D721Med (cell line): ENCODE results near the gene HBQ1.
"Not testable (repeated sequence)": the region's sequence is repeated elsewhere in the genome, so short reads cannot be mapped to it uniquely, and the experiment has no call there.

Experiments used
- DNase-seq: peaks from one replicate; pipeline ENCODE4 v3.0.0; 2011; ENCODE audit warnings: low spot score; ENCODE audit not compliant: insufficient read length
- FAIRE-seq: peaks from 2 replicates; lab custom pipeline; 2011; peaks lifted over from hg19 to GRCh38; lab: Jason Lieb, UNC
- TF ChIP-seq, protein P1 (sequence below): IDR thresholded peaks from 2 replicates; pipeline ENCODE4 v1.5.1; 2012; ENCODE audit warnings: mild to moderate bottlenecking, control low read depth; ENCODE audit not compliant: insufficient read depth; ENCODE audit errors: missing control alignments

HBQ1 gene

GRCh38 chr16:152141-153128 lies 27.8 kb upstream of the HBQ1 start, which contains the start of gene HBZ:
Gene HBZ (plus strand): TSS chr16:152644. CDS start chr16:152910, 266 bp downstream.
- FAIRE-seq (no peak), DNase-seq (no peak)
- TF ChIP-seq, protein P1, sequence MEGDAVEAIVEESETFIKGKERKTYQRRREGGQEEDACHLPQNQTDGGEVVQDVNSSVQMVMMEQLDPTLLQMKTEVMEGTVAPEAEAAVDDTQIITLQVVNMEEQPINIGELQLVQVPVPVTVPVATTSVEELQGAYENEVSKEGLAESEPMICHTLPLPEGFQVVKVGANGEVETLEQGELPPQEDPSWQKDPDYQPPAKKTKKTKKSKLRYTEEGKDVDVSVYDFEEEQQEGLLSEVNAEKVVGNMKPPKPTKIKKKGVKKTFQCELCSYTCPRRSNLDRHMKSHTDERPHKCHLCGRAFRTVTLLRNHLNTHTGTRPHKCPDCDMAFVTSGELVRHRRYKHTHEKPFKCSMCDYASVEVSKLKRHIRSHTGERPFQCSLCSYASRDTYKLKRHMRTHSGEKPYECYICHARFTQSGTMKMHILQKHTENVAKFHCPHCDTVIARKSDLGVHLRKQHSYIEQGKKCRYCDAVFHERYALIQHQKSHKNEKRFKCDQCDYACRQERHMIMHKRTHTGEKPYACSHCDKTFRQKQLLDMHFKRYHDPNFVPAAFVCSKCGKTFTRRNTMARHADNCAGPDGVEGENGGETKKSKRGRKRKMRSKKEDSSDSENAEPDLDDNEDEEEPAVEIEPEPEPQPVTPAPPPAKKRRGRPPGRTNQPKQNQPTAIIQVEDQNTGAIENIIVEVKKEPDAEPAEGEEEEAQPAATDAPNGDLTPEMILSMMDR = no peak

- not testable (repeated sequence) for FAIRE-seq, DNase-seq
Measured at GRCh38 chr16:153129-153521, 27.1 kb upstream of the HBQ1 start.

DNA sequence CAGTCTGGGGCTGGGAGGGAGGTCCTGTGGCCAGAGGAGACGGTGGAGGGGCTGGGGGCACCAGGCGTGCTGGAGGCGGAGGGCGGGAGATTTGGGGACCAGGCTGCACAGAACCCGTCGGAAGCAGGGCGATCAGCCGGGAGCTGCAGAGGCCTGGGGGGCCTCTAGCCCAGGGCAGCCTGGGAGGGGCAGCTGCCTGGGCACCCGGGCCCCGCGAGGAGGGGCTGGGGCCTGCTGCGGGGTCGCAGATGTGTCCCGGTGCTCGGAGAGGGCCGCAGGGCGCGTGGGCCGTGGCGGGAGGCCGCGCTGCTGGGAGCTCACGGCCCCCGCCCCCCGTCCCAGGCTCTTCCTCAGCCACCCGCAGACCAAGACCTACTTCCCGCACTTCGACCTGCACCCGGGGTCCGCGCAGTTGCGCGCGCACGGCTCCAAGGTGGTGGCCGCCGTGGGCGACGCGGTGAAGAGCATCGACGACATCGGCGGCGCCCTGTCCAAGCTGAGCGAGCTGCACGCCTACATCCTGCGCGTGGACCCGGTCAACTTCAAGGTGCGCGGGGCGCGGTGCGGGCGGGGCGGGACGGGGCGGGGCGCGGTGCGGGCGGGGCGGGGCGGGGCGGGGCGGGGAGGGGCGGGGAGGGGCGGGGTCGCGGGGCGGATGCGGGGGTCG lies 26.6 kb upstream of the HBQ1 start:
- DNase-seq = not testable (repeated sequence)

GRCh38 chr16:154217-155030 lies 25.8 kb upstream of the HBQ1 start:
- FAIRE-seq (no peak), DNase-seq (peak; percentile 75)
- TF ChIP-seq, protein P1 = no peak

More for the DNA sequence above, 26.6 kb upstream of the HBQ1 start:
- not testable (repeated sequence) for FAIRE-seq

DNA sequence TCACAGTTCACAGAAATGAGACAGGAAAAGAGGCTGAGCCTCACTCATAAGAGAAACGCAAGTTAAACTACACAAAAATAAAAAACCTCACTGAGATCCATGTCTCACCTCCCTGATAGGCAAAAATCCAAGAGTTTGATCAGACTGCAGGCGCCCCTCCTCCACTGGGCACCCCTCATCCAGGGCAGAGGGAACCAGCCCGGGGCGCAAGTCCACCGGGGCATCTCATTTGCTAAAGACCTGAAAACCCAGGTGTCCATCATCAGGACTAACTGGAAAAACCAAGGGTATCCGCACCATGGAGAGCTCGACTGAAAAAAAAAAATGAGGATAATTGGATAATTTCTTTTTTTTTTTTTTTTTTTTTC lies 25.2 kb upstream of the HBQ1 start:
- TF ChIP-seq, protein P1 = no peak
- DNase-seq = no peak
- FAIRE-seq = no peak

DNA sequence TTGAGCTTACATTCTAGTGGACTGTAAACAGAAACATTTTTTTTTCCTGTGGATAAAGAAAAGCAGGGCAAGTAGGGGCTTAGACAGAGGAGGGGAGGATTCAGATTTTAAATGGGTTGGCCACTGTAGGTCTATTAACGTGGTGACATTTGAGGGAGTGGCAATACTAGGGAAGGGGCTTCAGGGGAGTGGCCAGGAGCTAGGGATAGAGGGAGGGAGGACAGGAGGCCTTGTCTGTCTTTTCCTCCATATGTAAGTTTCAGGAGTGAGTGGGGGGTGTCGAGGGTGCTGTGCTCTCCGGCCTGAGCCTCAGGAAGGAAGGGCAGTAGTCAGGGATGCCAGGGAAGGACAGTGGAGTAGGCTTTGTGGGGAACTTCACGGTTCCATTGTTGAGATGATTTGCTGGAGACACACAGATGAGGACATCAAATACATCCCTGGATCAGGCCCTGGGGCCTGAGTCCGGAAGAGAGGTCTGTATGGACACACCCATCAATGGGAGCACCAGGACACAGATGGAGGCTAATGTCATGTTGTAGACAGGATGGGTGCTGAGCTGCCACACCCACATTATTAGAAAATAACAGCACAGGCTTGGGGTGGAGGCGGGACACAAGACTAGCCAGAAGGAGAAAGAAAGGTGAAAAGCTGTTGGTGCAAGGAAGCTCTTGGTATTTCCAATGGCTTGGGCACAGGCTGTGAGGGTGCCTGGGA lies 21.0 kb upstream of the HBQ1 start:
- DNase-seq = no peak
- TF ChIP-seq, protein P1 = no peak
- FAIRE-seq = no peak

DNA sequence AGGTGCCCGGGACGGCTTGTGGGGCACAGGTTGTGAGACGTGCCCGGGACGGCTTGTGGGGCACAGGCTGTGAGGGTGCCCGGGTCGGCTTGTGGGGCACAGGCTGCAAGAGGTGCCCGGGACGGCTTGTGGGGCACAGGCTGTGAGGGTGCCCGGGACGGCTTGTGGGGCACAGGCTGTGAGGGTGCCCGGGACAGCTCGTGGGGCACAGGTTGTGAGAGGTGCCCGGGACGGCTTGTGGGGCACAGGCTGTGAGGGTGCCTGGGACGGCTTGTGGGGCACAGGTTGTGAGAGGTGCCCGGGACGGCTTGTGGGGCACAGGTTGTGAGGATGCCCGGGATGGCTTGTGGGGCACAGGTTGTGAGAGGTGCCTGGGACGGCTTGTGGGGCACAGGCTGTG lies 20.0 kb upstream of the HBQ1 start:
- not testable (repeated sequence) for FAIRE-seq, DNase-seq

GRCh38 chr16:160691-161190 lies 19.5 kb upstream of the HBQ1 start:
- DNase-seq = no peak
- TF ChIP-seq, protein P1 = no peak
- no peak for FAIRE-seq
